NCI-H2081 (cell line): ENCODE data around the gene ABHD1.
A peak's percentile ranks its signal among the peaks of the same experiment; 100 is the strongest.
"Not testable (repeated sequence)": the region's sequence is repeated elsewhere in the genome, so short reads cannot be mapped to it uniquely, and the experiment has no call there.

ENCODE experiments used
- DNase-seq, 2 experiments: peaks; one replicate each; lab custom pipeline; 2025; lab: John Stamatoyannopoulos, UW

Gene ABHD1

DNA sequence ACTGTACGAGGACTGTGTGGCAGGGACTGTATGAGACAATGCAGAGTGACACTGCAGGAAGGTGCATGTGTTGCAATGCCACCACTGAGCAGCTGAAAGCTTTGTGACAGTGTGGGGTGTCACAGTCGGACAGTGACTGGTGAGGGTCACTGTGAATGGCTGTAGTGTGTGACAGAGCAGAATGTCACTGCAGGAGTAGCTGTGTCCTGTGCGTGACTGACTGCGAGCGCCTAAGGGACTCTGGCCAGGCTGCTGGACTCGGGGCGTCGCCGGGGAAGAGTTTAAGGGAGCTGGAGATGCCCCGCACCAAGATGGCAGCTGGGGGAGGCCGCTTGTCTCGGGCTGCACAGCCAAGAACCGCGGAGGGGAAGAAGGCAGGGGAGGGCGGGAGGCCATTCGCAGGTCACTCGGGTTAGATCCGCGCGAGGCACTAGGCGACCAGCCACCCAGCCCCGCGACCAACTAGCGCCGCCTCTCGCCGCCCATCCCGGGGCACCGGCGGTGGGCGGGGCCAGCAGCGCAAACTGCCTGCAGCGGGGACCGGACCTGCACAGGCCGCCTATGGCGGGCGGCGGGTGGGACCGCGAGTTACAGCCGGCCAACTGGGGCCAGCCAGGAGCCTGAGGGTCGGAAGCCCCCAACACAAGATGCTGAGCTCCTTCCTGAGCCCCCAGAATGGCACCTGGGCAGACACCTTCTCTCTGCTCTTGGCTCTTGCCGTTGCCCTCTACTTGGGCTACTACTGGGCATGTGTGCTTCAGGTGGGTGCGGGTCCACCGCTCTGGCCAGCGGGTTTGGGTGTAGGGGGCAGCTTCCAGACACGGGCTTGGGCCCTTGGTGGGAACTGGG is at the start of gene ABHD1:
Gene ABHD1, plus strand, starts transcription at position 514 of the 849 bp plus-strand sequence. Its CDS starts 134 bp downstream, at position 648.
- DNase-seq, result peak; percentile 12 to 36

DNA sequence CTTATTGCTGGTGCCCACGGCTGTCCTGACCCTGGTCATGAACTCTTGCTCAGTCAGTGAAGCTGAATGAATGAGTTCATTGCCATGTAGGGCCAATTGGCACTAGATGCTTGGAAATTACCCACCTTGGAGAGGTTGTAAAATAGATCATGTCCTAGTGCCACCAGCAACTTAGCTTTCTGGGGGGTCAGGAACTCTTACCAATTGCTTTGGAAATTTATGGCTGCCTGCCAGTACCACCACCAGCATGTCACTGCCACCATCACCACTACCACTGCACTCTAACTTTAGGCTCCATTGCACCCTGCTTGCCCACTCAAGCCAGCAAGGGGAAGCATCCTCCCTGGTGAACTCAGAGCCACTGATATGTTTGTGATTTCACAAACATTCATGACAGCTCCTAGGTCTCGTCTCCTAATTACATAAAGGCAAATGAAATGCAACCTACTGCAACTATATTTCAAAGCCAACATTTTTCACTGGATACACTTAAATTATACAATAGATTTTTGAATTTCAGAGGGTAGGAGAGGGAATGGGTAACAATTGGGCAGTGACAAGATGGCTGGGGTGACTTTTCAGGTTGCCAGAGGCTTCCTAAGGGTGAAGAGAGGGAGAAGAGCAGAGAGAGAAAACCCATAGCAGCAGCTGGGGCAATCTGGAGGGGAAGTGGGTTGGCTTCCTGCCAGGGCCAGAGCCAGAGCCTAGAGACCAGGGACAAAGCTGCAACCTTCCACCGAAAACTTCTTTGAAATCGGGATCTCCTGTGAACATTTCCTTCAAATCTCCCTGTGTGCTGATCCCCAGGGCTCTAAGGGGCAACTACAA is 48.7 kb upstream of the ABHD1 start:
- peak in 1 of 2 experiments; percentile 24 for DNase-seq

DNA sequence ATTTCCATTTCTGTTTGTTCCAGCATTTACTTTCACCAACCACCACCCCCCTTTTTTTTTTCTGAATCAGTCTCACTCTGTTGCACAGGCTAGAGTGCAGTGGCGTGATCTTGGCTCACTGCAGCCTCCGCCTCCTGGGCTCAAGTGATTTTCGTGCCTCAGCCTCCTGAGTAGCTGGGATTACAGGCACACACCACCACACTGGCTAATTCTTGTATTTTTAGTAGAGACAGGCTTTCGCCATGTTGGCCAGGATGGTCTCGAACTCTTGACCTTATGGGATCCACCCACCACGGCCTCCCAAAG is 48.1 kb upstream of the ABHD1 start:
- DNase-seq, result not testable (repeated sequence)

DNA sequence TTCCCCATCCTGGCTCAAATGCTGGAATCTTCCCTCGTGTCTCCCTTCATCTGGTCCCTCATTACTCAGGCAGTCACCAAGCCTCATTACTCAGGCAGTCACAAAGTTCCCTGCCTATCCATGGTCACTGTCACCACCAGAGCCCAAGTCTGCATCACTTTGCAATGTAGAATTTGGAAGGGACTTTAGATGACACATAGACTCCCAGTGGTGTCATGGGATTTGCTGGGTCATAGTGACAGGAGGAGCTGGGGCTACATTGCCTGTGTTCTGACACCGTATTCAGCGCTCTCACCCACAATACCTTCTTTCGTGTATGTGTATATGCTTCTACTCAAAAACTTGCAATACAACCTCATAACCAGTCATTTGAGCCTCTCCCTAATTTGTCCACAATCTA is 47.3 kb upstream of the ABHD1 start:
- DNase-seq, result no peak

DNA sequence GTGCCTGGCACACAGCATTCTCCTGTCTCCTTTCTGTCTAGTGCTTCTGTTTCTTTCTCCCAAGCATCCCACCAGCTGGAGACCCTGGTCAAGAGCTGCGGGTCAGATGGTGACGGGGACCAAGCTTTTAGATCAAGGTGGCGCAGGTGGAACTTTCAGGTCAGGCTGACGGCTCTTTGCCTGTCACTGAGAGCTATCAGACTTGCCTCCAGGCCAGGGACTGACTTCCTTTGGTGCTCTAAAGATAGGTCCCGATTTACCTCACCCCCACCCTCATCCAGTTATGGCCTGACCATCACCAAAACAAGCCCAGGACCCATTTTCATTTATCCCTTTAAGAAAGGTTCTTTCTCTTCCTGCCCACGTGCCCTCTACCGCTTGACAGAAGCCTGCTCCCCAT is 46.4 kb upstream of the ABHD1 start:
- no peak for DNase-seq

GRCh38 chr2:27078267-27079194 is 45.1 kb upstream of the ABHD1 start, which contains the start of gene EMILIN1:
Gene EMILIN1 (plus strand): TSS chr2:27078615. CDS start chr2:27079066, 451 bp downstream.
- no peak for DNase-seq

DNA sequence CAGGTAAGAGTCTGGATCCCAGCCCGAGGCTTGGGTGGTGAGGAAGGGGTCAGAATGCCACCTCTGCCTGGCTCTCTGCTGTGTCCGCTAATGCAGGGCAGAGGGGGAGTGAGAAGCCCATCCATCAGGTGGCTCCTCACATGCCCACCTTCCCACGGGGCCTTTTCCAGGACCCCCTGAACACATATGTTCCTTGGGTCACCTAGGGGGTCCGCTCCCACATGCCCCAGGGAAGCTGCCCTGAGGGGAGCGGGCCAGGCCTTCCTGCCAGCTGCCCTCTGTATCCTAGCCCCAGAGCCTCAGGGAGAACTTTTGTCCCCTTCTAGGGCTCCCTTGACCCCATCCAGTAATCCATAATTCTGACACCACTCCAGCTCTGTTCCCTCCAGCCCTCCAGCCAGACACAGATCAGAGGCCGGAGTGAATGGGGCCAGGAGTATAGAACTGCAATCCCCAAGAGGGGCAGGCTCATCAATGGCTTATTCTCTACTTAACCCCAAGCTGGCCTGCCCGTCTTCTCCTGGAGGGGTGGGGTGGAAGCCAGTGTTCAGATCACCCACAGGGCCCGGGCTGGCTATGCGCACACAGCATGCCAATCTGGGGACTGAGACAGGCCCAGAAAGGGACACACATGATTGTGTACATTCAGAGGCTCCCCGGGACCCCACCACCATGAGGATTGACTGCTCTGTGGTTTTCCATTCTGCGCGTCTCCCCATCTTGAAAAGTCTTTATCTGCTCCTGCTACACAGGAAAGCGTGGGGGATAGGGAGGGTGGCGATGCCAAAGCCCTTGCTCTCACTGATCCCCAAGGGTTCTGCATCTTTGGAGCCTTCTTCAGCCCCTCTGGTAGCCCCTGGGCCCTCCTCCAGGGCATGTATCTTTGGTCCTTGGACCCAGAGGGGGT is 44.1 kb upstream of the ABHD1 start:
- DNase-seq, result no peak

DNA sequence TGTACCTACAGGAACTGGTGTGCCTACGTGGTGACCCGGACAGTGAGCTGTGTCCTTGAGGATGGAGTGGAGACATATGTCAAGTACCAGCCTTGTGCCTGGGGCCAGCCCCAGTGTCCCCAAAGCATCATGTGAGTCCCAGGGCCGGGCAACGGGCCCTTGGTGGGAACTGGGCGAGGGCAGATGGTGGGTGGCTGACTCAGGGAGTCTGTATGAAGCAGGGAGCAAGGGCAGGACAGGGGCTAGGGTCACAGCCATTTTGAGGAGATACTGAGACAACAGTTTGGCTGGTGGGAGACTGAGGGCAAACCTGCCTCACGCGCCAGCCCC is 43.5 kb upstream of the ABHD1 start:
- no peak for DNase-seq

GRCh38 chr2:27080603-27080936 is 43.0 kb upstream of the ABHD1 start:
- no peak for DNase-seq

- no peak for DNase-seq
These were observed 41.4 kb upstream of the ABHD1 start for GRCh38 chr2:27081984-27082772.

DNA sequence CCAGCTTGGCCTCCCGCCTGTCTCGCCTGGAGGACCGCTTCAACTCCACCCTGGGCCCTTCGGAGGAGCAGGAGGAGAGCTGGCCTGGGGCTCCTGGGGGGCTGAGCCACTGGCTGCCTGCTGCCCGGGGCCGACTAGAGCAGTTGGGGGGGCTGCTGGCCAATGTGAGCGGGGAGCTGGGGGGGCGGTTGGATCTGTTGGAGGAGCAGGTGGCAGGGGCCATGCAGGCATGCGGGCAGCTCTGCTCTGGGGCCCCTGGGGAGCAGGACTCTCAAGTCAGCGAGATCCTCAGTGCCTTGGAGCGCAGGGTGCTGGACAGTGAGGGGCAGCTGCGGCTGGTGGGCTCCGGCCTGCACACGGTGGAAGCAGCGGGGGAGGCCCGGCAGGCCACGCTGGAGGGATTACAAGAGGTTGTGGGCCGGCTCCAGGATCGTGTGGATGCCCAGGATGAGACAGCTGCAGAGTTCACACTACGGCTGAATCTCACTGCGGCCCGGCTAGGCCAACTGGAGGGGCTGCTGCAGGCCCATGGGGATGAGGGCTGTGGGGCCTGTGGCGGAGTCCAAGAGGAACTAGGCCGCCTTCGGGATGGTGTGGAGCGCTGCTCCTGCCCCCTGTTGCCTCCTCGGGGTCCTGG is 40.7 kb upstream of the ABHD1 start:
- DNase-seq, result no peak

GRCh38 chr2:27083410-27084296 is 40.0 kb upstream of the ABHD1 start:
- no peak for DNase-seq

DNA sequence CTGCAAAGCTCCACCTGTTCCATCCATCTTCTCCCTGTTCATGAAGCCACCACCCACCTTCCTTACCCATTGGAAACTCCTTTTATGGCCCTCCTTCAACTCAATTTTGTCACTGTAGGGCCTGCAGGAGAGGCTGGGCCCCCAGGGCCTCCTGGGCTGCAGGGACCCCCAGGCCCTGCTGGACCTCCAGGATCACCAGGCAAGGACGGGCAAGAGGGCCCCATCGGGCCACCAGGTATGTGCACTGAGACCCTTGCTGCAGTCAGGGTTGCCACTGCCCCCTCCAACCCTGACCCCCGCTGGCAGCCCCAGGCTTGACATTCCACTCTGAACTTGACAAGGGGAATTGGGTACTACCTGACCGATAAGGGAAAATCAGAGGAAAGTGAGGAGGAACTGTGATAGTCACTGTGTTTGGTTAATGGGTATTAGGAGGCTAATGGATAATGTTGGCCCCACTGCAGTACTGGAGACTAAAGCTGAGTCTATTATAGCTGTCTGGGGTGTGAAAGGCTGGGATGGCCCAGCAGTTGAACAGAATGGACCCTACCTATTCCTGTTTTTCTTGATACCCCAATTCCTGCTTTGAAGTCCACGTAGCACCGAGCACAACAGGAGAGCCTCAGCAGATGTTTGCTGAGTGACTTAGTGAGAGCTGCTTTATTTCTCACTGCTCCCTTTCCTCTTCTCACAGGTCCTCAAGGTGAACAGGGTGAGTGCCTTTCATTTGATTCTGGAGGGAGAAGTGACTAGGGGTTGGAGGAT is 39.1 kb upstream of the ABHD1 start:
- DNase-seq, result no peak

DNA sequence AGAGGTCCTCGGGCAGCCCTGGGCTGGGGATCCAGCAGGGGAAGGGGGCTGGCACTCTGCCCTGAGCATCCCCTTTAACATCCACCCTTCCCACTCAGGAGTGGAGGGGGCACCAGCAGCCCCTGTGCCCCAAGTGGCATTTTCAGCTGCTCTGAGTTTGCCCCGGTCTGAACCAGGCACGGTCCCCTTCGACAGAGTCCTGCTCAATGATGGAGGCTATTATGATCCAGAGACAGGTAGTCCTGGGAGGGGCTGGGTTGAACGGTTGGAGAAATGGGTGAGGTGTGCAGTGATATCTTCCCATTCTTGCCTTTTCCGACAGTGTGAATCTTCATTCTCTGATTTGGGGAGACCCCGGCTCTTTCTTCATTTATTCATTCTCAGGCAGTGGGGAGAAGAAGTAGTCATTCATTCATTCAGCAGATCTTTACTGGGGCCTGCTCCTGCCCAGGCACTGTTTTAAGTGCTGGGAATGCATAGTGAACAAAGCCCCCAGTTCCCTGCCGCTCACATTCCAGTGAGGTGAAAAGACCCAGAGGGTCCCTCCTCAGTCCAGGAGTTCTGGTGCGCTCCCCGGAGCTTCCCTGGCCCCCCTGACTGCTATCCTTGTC is 38.4 kb upstream of the ABHD1 start:
- no peak for DNase-seq

GRCh38 chr2:27085673-27086089 is 37.9 kb upstream of the ABHD1 start:
- peak; percentile 24 to 50 for DNase-seq

DNA sequence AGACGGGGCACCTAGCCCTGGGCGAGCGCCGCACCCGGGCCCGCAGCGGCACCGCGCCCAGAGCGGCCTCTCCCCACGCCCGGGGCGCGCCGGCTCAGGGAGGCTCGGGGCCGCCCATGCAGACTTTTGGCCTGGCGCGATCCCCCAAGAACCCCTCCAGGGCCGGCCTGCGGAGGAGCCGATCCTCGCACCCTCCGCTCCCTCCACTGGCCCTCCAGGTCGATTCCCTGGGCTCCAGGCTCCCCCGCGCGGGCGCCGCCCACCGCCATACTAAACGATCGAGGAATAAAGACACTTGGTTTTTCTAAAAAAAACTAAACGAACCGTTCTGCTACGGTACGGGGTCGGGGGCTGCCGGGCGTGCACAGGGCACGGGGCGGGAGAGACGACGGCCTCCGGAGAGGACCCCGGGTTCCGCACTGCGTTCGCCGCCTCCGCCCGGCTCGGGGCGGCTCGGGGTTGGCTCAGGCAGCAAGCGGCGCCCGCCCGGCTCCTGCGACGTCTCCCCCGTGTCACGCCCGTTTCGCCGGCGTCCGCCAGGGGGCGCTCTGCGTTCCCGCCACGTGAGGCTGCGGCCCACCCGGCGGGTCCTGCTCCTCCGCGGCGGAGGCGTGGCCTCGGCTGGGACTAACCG is 37.4 kb upstream of the ABHD1 start:
- DNase-seq, result peak; percentile 92 to 94
